HepG2 (cell line): ENCODE measurements around the gene WDR7. TPM values are rescaled to one million over a fixed set of nuclear protein-coding genes. Genes with fewer than 3 reads are reported as not detected.

ENCODE experiments used
- ARID2 ChIP-seq: sonication (generic); formaldehyde crosslinking; IDR thresholded peaks from 2 replicates; pipeline ENCODE4 v1.8.1; 2022; ENCODE audit warnings: mild to moderate bottlenecking, missing genetic modification reagents, borderline replicate concordance
- CEBPG ChIP-seq: IDR thresholded peaks from 2 replicates; pipeline ENCODE4 v1.6.1; 2016
- CHD4 ChIP-seq: fragments of 200-600 bp; sonication (generic); IDR thresholded peaks from 2 replicates; pipeline ENCODE4 v1.7.0; 2017; ENCODE audit warnings: mild to moderate bottlenecking, low read length, borderline replicate concordance
- ELF3 ChIP-seq: IDR thresholded peaks from 2 replicates; pipeline ENCODE4 v1.6.1; 2016; ENCODE audit warnings: missing genetic modification reagents, missing compliant biosample characterization
- ETV6 ChIP-seq: sonication (generic); formaldehyde crosslinking; conservative IDR thresholded peaks from 2 replicates; pipeline ENCODE4 v1.4.0; 2020; ENCODE audit warnings: missing genetic modification reagents
- FOSL1 ChIP-seq: sonication (generic); formaldehyde crosslinking; IDR thresholded peaks from 2 replicates; pipeline ENCODE4 v1.9.0; 2021; ENCODE audit warnings: missing genetic modification reagents, borderline replicate concordance
- HDAC2 ChIP-seq: sonication (generic); formaldehyde crosslinking; IDR thresholded peaks from 2 replicates; pipeline ENCODE4 v1.4.0; 2020; ENCODE audit warnings: missing genetic modification reagents
- RBM39 ChIP-seq: fragments of 200-400 bp; formaldehyde crosslinking; IDR thresholded peaks from one replicate; pipeline ENCODE4 v1.6.1; 2018; ENCODE audit warnings: antibody characterized with exemption, mild to moderate bottlenecking, low read depth, low read length; ENCODE audit not compliant: poor library complexity, severe bottlenecking
- RFX5 ChIP-seq: IDR thresholded peaks from 2 replicates; pipeline ENCODE4 v1.6.1; 2011; ENCODE audit warnings: low read depth, low read length, improper control_type of control experiment
- SAFB2 ChIP-seq: sonication (generic); formaldehyde crosslinking; IDR thresholded peaks from 2 replicates; pipeline ENCODE4 v1.5.1; 2020; ENCODE audit warnings: missing genetic modification reagents, low read depth, mild to moderate bottlenecking, borderline replicate concordance
- WIZ ChIP-seq: sonication (generic); formaldehyde crosslinking; IDR thresholded peaks from 2 replicates; pipeline ENCODE4 v1.5.1; 2020; ENCODE audit warnings: mild to moderate bottlenecking, missing genetic modification reagents
- ZBTB3 ChIP-seq: sonication (generic); formaldehyde crosslinking; IDR thresholded peaks from 2 replicates; pipeline ENCODE4 v1.4.0; 2020; ENCODE audit warnings: low read depth, mild to moderate bottlenecking, moderate library complexity, missing genetic modification reagents, borderline replicate concordance
- ZFP90 ChIP-seq: sonication (generic); formaldehyde crosslinking; IDR thresholded peaks from 2 replicates; pipeline ENCODE4 v1.8.0; 2022; ENCODE audit warnings: missing genetic modification reagents, mild to moderate bottlenecking, inconsistent platforms, borderline replicate concordance
- ZNF101 ChIP-seq: sonication (generic); formaldehyde crosslinking; IDR thresholded peaks from 2 replicates; pipeline ENCODE4 v1.4.0; 2020; ENCODE audit warnings: mild to moderate bottlenecking, low read depth, missing genetic modification reagents, borderline replicate concordance
- ZNF230 ChIP-seq: sonication (generic); formaldehyde crosslinking; IDR thresholded peaks from 2 replicates; pipeline ENCODE4 v1.4.0; 2020; ENCODE audit warnings: mild to moderate bottlenecking, missing genetic modification reagents
- ZNF33B ChIP-seq: sonication (generic); formaldehyde crosslinking; IDR thresholded peaks from 2 replicates; pipeline ENCODE4 v1.5.1; 2020; ENCODE audit warnings: mild to moderate bottlenecking, missing genetic modification reagents
- ZNF615 ChIP-seq: sonication (generic); formaldehyde crosslinking; IDR thresholded peaks from 2 replicates; pipeline ENCODE4 v1.5.0; 2020; ENCODE audit warnings: mild to moderate bottlenecking, missing genetic modification reagents, borderline replicate concordance
- ZNF781 ChIP-seq: sonication (generic); formaldehyde crosslinking; IDR thresholded peaks from 2 replicates; pipeline ENCODE4 v1.5.1; 2020; ENCODE audit warnings: borderline replicate concordance, mild to moderate bottlenecking, missing genetic modification reagents; ENCODE audit errors: not compliant biosample characterization
- ZNF839 ChIP-seq: sonication (generic); formaldehyde crosslinking; IDR thresholded peaks from 2 replicates; pipeline ENCODE4 v1.4.0; 2020; ENCODE audit warnings: missing genetic modification reagents, mild to moderate bottlenecking, borderline replicate concordance
- ZNF878 ChIP-seq: sonication (generic); formaldehyde crosslinking; IDR thresholded peaks from 2 replicates; pipeline ENCODE4 v1.8.1; 2023; ENCODE audit warnings: mild to moderate bottlenecking, missing genetic modification reagents, moderate library complexity
- ZSCAN30 ChIP-seq: sonication (generic); formaldehyde crosslinking; IDR thresholded peaks from 2 replicates; pipeline ENCODE4 v1.5.0; 2020; ENCODE audit warnings: mild to moderate bottlenecking, missing genetic modification reagents
- polyA plus RNA-seq, 8 experiments: library from polyadenylated mRNA; depleted of rRNA in 3 of 8; stranded (reverse) in 7 of 8; unstranded in 1 of 8; fragments of >200 nt; fragmentation: Illumina TruSeq in 4 of 8; extraction: Trizol in 4 of 8; gene quantifications; 2 replicates each; pipeline versions ENCODE4 v1.2.1 to v1.2.3, GENCODE V29; 2011 to 2016; ENCODE audit warnings: low read depth in 4 of 8, missing spikeins in 1 of 8, mixed read lengths in 1 of 8; ENCODE audit not compliant: insufficient read depth in 1 of 8
- total RNA-seq, 5 experiments: library from RNA; depleted of rRNA; stranded (reverse); fragments of >200 nt; fragmentation: Illumina TruSeq; extraction: Trizol; gene quantifications; 2 replicates each; pipeline ENCODE4 v1.2.3, GENCODE V29; 2016; ENCODE audit warnings: low read depth in 1 of 5
- TF ChIP-seq, protein P1 (sequence below): fragments of 450-650 bp; IDR thresholded peaks from 2 replicates; pipeline ENCODE4 v1.6.1; 2016
- TF ChIP-seq, protein P2 (sequence below): IDR thresholded peaks from 2 replicates; pipeline ENCODE4 v1.6.1; 2016; ENCODE audit warnings: low read depth
- TF ChIP-seq, protein P3 (sequence below): sonication (generic); formaldehyde crosslinking; IDR thresholded peaks from 2 replicates; pipeline ENCODE4 v1.4.0; 2020; ENCODE audit warnings: missing genetic modification reagents
- TF ChIP-seq, protein P4 (sequence below): sonication (generic); formaldehyde crosslinking; IDR thresholded peaks from 2 replicates; pipeline ENCODE4 v1.9.0; 2022; ENCODE audit warnings: missing genetic modification reagents, mild to moderate bottlenecking, borderline replicate concordance

WDR7 gene
- total and polyA plus RNA-seq, 2 of the 13 experiments (the other 11 are each of a cell fraction or from before 2014, with no cell fraction given) = 2.0 to 7.8 TPM

DNA sequence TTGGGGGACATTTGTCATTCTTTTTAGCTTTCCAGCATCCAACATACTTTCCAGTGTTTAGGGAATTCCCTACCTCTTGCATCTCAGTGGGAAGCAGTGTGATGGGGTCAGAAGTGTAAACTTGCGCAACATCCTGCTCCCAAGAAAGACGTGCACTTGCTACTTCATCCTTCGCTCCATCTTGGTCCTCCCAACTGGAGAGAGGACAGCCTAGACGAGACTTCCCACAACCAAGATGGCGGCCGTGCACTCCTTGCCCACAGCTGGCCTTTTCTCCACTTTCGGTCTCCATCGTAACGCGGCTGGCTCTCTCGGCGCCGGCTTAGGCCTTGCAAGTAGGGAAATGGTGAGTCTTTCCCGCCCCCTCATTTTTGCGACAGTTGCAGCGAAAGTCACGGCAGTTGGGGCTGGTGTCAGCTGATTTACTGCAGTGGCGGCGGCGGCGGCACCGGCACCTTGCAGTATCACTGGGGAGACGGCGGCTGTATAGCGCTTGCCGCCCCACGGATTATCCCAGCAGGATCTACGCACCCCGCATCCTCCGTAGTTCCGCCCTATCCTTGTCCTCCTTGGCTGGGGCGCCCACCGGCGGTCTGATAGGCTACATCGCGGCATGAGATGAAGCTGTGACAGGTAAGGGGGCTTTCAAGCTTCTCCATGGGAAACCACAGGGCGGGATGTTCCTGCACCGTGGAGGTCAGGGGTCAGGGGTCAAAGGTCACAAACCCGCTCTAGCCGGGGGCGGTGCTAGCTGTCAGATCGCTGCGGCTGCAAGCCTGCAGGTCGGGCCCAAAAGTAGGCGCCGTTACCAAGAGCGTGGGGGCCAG is at the start of gene WDR7 (continued):
- TF ChIP-seq ARID2 (no peak), CEBPG (CRISPR knock-in tag) (peak; percentile 76), HDAC2 (CRISPR knock-in tag) (peak; percentile 74; the same call in 1 of the 2 replicates), ZSCAN30 (no peak), RFX5 (no peak), ZNF33B (CRISPR knock-in tag) (peak; percentile 85), ZNF230 (CRISPR knock-in tag) (no peak; the same call in 1 of the 2 replicates), ZBTB3 (0 out of 2 replicates have a peak, but pooled peaks have one; percentile 77), ETV6 (CRISPR knock-in tag) (no peak), ZFP90 (CRISPR knock-in tag) (peak; percentile 85), FOSL1 (CRISPR knock-in tag) (no peak), ZNF839 (CRISPR knock-in tag) (peak; percentile 89; the same call in 1 of the 2 replicates), ZNF101 (CRISPR knock-in tag) (no peak), ZNF878 (no peak), ZNF615 (CRISPR knock-in tag) (no peak), CHD4 (no peak), RBM39 (peak; percentile 77), WIZ (CRISPR knock-in tag) (no peak), ELF3 (CRISPR knock-in tag) (0 out of 2 replicates have a peak, but pooled peaks have one; percentile 48), ZNF781 (peak; percentile 56), SAFB2 (CRISPR knock-in tag) (no peak)
- TF ChIP-seq, protein P1, sequence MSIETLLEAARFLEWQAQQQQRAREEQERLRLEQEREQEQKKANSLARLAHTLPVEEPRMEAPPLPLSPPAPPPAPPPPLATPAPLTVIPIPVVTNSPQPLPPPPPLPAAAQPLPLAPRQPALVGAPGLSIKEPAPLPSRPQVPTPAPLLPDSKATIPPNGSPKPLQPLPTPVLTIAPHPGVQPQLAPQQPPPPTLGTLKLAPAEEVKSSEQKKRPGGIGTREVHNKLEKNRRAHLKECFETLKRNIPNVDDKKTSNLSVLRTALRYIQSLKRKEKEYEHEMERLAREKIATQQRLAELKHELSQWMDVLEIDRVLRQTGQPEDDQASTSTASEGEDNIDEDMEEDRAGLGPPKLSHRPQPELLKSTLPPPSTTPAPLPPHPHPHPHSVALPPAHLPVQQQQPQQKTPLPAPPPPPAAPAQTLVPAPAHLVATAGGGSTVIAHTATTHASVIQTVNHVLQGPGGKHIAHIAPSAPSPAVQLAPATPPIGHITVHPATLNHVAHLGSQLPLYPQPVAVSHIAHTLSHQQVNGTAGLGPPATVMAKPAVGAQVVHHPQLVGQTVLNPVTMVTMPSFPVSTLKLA = no peak
- TF ChIP-seq, protein P2, sequence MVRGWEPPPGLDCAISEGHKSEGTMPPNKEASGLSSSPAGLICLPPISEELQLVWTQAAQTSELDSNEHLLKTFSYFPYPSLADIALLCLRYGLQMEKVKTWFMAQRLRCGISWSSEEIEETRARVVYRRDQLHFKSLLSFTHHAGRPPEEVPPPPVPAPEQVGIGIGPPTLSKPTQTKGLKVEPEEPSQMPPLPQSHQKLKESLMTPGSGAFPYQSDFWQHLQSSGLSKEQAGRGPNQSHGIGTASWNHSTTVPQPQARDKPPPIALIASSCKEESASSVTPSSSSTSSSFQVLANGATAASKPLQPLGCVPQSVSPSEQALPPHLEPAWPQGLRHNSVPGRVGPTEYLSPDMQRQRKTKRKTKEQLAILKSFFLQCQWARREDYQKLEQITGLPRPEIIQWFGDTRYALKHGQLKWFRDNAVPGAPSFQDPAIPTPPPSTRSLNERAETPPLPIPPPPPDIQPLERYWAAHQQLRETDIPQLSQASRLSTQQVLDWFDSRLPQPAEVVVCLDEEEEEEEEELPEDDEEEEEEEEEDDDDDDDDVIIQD (CRISPR knock-in tag) = peak; percentile 66; the same call in 1 of the 2 replicates
- TF ChIP-seq, protein P3, sequence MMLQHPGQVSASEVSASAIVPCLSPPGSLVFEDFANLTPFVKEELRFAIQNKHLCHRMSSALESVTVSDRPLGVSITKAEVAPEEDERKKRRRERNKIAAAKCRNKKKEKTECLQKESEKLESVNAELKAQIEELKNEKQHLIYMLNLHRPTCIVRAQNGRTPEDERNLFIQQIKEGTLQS = 0 out of 2 replicates have a peak, but pooled peaks have one; percentile 12
- TF ChIP-seq, protein P4, sequence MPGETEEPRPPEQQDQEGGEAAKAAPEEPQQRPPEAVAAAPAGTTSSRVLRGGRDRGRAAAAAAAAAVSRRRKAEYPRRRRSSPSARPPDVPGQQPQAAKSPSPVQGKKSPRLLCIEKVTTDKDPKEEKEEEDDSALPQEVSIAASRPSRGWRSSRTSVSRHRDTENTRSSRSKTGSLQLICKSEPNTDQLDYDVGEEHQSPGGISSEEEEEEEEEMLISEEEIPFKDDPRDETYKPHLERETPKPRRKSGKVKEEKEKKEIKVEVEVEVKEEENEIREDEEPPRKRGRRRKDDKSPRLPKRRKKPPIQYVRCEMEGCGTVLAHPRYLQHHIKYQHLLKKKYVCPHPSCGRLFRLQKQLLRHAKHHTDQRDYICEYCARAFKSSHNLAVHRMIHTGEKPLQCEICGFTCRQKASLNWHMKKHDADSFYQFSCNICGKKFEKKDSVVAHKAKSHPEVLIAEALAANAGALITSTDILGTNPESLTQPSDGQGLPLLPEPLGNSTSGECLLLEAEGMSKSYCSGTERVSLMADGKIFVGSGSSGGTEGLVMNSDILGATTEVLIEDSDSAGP = peak; percentile 90; the same call in 1 of the 2 replicates
